PC-3 (cell line): ENCODE results near the gene DUSP19. TPM values are rescaled to one million over a fixed set of nuclear protein-coding genes. Genes with fewer than 3 reads are reported as not detected.

Source experiments
- ATAC-seq: fragments of 200-7000 bp; cut with Tn5 transposase; 2 replicates; pipeline ENCODE4 v1.9.1; 2020; ENCODE audit warnings: mild to moderate bottlenecking, moderate library complexity
- BruUV-seq: library from RNA; stranded (reverse); fragments of 400-500 nt; replicated peaks from 2 replicates; lab custom pipeline; 2021; lab: Mats Ljungman, UMichigan
- CTCF ChIA-PET: fragments of 300-600 bp; sonication (Branson Sonifier 250); formaldehyde crosslinking; loops from one replicate; lab custom pipeline; 2022; ENCODE audit warnings: antibody characterized with exemption; lab: Charles Lee
- POLR2A ChIA-PET: fragments of 300-600 bp; sonication (Branson Sonifier 250); formaldehyde crosslinking; loops from one replicate; lab custom pipeline; 2022; ENCODE audit warnings: antibody characterized with exemption; ENCODE audit not compliant: unreplicated experiment; lab: Charles Lee
- DNase-seq: peaks from one replicate; pipeline ENCODE4 v3.0.0-alpha.2; 2015
- H2AFZ ChIP-seq: fragments of 300-600 bp; sonication (generic); 2 replicates; pipeline ENCODE4 v1.6.0; 2016; ENCODE audit warnings: antibody characterized with exemption, low read length
- H3F3A ChIP-seq: fragments of 300-600 bp; sonication (generic); one replicate; pipeline ENCODE4 v1.6.0; 2017; ENCODE audit warnings: antibody characterized with exemption, low read length, control low read depth, mild to moderate bottlenecking; ENCODE audit not compliant: unreplicated experiment
- H3K27ac ChIP-seq: fragments of 300-600 bp; sonication (generic); 2 replicates; pipeline ENCODE4 v1.5.1; 2016; ENCODE audit warnings: mild to moderate bottlenecking, low read length
- H3K27me3 ChIP-seq: fragments of 300-600 bp; sonication (generic); 2 replicates; pipeline ENCODE4 v1.6.1; 2016; ENCODE audit warnings: low read length, mixed read lengths
- H3K36me3 ChIP-seq: fragments of 300-600 bp; sonication (generic); 2 replicates; pipeline ENCODE4 v1.6.1; 2016; ENCODE audit warnings: low read depth, mixed run types, low read length, mixed read lengths
- H3K4me1 ChIP-seq: fragments of 300-600 bp; sonication (generic); 2 replicates; pipeline ENCODE4 v1.5.1; 2016; ENCODE audit warnings: low read length; ENCODE audit not compliant: insufficient read depth
- H3K4me2 ChIP-seq: fragments of 300-600 bp; sonication (generic); 2 replicates; pipeline ENCODE4 v1.6.0; 2016; ENCODE audit warnings: low read length
- H3K4me3 ChIP-seq: fragments of 300-600 bp; sonication (generic); 2 replicates; pipeline ENCODE4 v1.5.1; 2016; ENCODE audit warnings: mild to moderate bottlenecking, low read length, mixed read lengths
- H3K79me2 ChIP-seq: fragments of 300-600 bp; sonication (generic); 2 replicates; pipeline ENCODE4 v1.6.1; 2017; ENCODE audit warnings: low read length, mixed read lengths
- H3K9ac ChIP-seq: fragments of 300-600 bp; sonication (generic); 2 replicates; pipeline ENCODE4 v1.6.0; 2016; ENCODE audit warnings: mild to moderate bottlenecking, low read length
- H3K9me2 ChIP-seq: fragments of 300-600 bp; sonication (generic); replicated peaks from 2 replicates; pipeline ENCODE4 v1.6.1; 2016; ENCODE audit warnings: mixed run types, low read length, mixed read lengths
- H3K9me3 ChIP-seq: fragments of 300-600 bp; sonication (generic); 2 replicates; pipeline ENCODE4 v1.6.1; 2016; ENCODE audit warnings: low read length, mixed read lengths
- H4K20me1 ChIP-seq: fragments of 300-600 bp; sonication (generic); 2 replicates; pipeline ENCODE4 v1.6.1; 2016; ENCODE audit warnings: low read length, mixed read lengths
- CTCF ChIP-seq: fragments of 300-600 bp; sonication (generic); conservative IDR thresholded peaks from 2 replicates; pipeline ENCODE4 v1.5.1; 2017; ENCODE audit warnings: antibody characterized with exemption, low read depth, mild to moderate bottlenecking, low read length
- EZH2 ChIP-seq: fragments of 300-600 bp; sonication (generic); IDR thresholded peaks from one replicate; pipeline ENCODE4 v1.6.1; 2017; ENCODE audit warnings: antibody characterized with exemption, mild to moderate bottlenecking, low read length; ENCODE audit not compliant: unreplicated experiment
- EZH2phosphoT487 ChIP-seq: fragments of 300-600 bp; sonication (generic); IDR thresholded peaks from 2 replicates; pipeline ENCODE4 v1.6.1; 2018; ENCODE audit warnings: mild to moderate bottlenecking, antibody characterized with exemption, low read length, borderline replicate concordance
- intact Hi-C: fragments of 100-400 bp; cut with micrococcal nuclease; formaldehyde crosslinking; loops from 2 replicates; pipeline ENCODE4 v1.9.0; 2023
- total RNA-seq: library from RNA; depleted of rRNA; stranded (reverse); fragments of >200 nt; gene quantifications from 2 replicates; pipeline ENCODE4 v1.2.3, GENCODE V29; 2014

DUSP19 gene
- total RNA-seq, 1 experiment from 2014 or later = 0.51 TPM

GRCh38 chr2:183091954-183092345 is 13.4 kb downstream of the DUSP19 start:
- no peak overlapping the region for H2AFZ ChIP-seq
- POLR2A ChIA-PET = no interaction called here
- no TSS peak for BruUV-seq
- CTCF ChIA-PET = no interaction called here
- H3K9ac ChIP-seq = no peak overlapping the region
- H3K4me3 ChIP-seq = no peak overlapping the region
- peaks cover 11% of the 10 kb centered on the region for H3K4me1 ChIP-seq
- no peak for TF ChIP-seq CTCF
- no peak for TF ChIP-seq EZH2phosphoT487
- no peak for TF ChIP-seq EZH2
- H3K4me2 ChIP-seq = no peak overlapping the region
- no peaks in the 10 kb centered on the region for H3K9me2 ChIP-seq
- intact Hi-C loops = loop anchor here (10.0 kb wide), 1 partner anchor 327 kb away; no protein-coding TSS in a partner anchor
- H3K36me3 ChIP-seq = no peaks in the 10 kb centered on the region
- no peaks in the 10 kb centered on the region for H3K79me2 ChIP-seq
- H3K9me3 ChIP-seq = no peaks in the 10 kb centered on the region
- ATAC-seq = no peak
- no peak for DNase-seq
- no peaks in the 10 kb centered on the region for H4K20me1 ChIP-seq
- no peaks in the 10 kb centered on the region for H3K27me3 ChIP-seq
- H3K27ac ChIP-seq = no peak overlapping the region
- H3F3A ChIP-seq = no peaks in the 10 kb centered on the region

- ChIA-PET CTCF (interaction anchor here (0.5 kb wide), 1 partner anchor 15 kb away, joined by 3 read pairs; the partner anchor contains the start of gene DUSP19), POLR2A (interaction anchor here (0.6 kb wide), 2 partner anchors 289 to 353 kb away, joined by 3 read pairs; no protein-coding TSS in a partner anchor)
- peak overlapping the region; percentile 15; the same call in 1 of the 2 replicates for H2AFZ ChIP-seq
- TF ChIP-seq EZH2phosphoT487 = no peak
- no peak for TF ChIP-seq EZH2
- peak; percentile 55 for TF ChIP-seq CTCF
- H3K27me3 ChIP-seq = no peaks in the 10 kb centered on the region
- H3K4me3 ChIP-seq = no peak overlapping the region; the same call in 1 of the 2 replicates
- intact Hi-C loops = loop anchor here (1.0 to 10.0 kb wide), 2 partner anchors 30 to 329 kb away; partner anchors contain the start of gene NUP35
- H3K9me2 ChIP-seq = no peaks in the 10 kb centered on the region
- no peaks in the 10 kb centered on the region for H3K79me2 ChIP-seq
- no TSS peak for BruUV-seq
- H3K4me2 ChIP-seq = peak overlapping the region; percentile 66
- peaks cover 11% of the 10 kb centered on the region for H3K4me1 ChIP-seq
- no peaks in the 10 kb centered on the region for H4K20me1 ChIP-seq
- no peaks in the 10 kb centered on the region for H3K36me3 ChIP-seq
- ATAC-seq (peak; percentile 78), DNase-seq (peak; percentile 52)
- no peak overlapping the region for H3K27ac ChIP-seq
- no peaks in the 10 kb centered on the region for H3K9me3 ChIP-seq
- no peaks in the 10 kb centered on the region for H3F3A ChIP-seq
- H3K9ac ChIP-seq = no peak overlapping the region
Observed at GRCh38 chr2:183093857-183094657, 15.5 kb downstream of the DUSP19 start.
